ENCODE data around the gene GMPR2. TPM values are rescaled to one million over a fixed set of nuclear protein-coding genes. Genes with fewer than 3 reads are reported as not detected.

Gene GMPR2
- total and polyA plus RNA-seq, 2 of the 4 experiments (the other 2 are of a cell fraction): 63.7 to 92.5 TPM

DNA sequence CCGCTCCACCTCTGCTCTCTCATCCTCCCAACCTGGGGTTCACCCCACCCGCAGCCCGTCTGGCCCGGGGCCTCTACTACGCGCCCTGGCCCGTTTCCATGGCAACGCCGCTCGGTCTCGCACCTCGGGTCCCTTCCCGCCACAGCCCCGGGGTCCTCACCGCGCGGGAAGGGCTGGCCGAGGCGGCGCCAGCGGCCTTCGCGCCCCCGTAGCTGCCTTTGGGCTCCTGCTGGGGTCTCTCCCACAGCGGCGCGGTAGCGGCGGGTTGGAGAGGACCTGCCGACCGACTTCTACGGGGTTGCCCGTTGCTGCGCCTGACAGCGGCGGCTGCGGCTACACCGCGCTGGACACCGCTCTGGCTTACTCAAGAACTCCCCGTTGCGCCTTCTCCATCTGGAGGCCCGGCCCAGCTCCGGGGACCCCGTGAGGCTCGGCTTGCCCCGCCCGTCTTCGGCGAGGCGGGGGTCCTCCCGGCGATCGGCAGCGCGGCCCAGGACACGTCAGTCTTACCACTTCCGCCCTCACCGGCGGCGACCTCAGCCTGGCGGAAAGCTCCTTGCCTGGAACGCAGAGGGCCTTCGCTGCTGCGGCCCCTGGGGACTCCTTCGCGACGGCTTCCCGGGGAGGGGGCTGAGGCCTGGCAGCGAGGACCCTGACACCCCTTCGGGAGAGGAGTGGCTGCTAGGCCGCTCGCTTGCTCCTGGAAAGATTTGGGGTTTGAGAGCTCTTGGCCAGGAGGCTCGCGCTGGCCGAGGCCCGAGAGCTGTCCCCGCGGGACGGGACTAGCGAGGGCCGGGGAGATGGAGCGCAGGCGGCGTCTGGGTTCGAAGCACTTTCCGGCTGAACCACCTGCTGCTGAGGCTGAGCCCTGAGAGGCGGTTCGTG lies 37.3 kb upstream of the GMPR2 start, which contains the start of gene TM9SF1:
Gene TM9SF1, minus strand, starts transcription at position 256 of the 885 bp plus-strand sequence. CDS start 422 bp downstream, outside the sequence.
- H3K4me1 ChIP-seq (ENCODE audit: control insufficient read depth, insufficient read depth, low read length): peaks cover 8% of the 10 kb centered on the region
- 0 out of 2 replicates have a peak within 1 kb of the TSS, but pooled peaks have one; percentile 5 for H2BK20ac ChIP-seq (ENCODE audit: low read depth, low read length)
- intact Hi-C loops (cut with micrococcal nuclease): loop anchor here (1.0 to 2.0 kb wide), 2 partner anchors 47 to 101 kb away; partner anchors contain the start of gene TINF2
- H3K9me1 ChIP-seq (ENCODE audit: insufficient read depth, low read length): peaks cover 11% of the 10 kb centered on the region; the same call in 1 of the 2 replicates
- H4K20me1 ChIP-seq (ENCODE audit: insufficient read depth, low read length): no peaks in the 10 kb centered on the region
- H3K4me2 ChIP-seq (ENCODE audit: low read depth, low read length): peak within 1 kb of the TSS; percentile 99
- H3K4ac ChIP-seq (ENCODE audit: low read depth, low read length): peak within 1 kb of the TSS; percentile 97
- no peaks in the 10 kb centered on the region for H3K9me3 ChIP-seq (ENCODE audit: control insufficient read depth, insufficient read depth, low read length)
- peak within 1 kb of the TSS; percentile 76 for H2BK120ac ChIP-seq (ENCODE audit: low read depth, low read length)
- ChIA-PET POLR2A (ENCODE audit: unreplicated experiment) (interaction anchor here (1.0 to 1.1 kb wide), 2 partner anchors 9 to 47 kb away, joined by 3 read pairs; partner anchors contain the start of gene TINF2), CTCF (interaction anchor here (1.1 kb wide), 1 partner anchor 113 kb away, joined by 3 read pairs; the partner anchor contains the start of gene CIDEB)
- no peaks in the 10 kb centered on the region for H3K27me3 ChIP-seq (ENCODE audit: control insufficient read depth, insufficient read depth, low read length)
- peak within 1 kb of the TSS; percentile 79; the same call in 1 of the 3 replicates for H2BK15ac ChIP-seq (ENCODE audit: low read depth, low read length)
- peak within 1 kb of the TSS; percentile 89 for H4K5ac ChIP-seq (ENCODE audit: low read depth, low read length)
- H3K4me3 ChIP-seq (ENCODE audit: insufficient read depth, low read depth, low read length): peak within 1 kb of the TSS; percentile 89
- TF ChIP-seq RCOR1 (IDR thresholded peaks at IDR 0.05; ENCODE audit: insufficient replicate concordance, low read length) (peak; percentile 40), MXI1 (IDR thresholded peaks at IDR 0.05; ENCODE audit: borderline replicate concordance, low read depth, low read length) (peak; percentile 43; the same call in 1 of the 2 replicates), BHLHE40 (IDR thresholded peaks at IDR 0.05; ENCODE audit: low read depth, low read length) (no peak), RAD21 (IDR thresholded peaks at IDR 0.05; ENCODE audit: low read length) (no peak), NFE2L2 (IDR thresholded peaks at IDR 0.05; ENCODE audit: low read depth, low read length) (no peak), POLR2A (IDR thresholded peaks at IDR 0.05; ENCODE audit: low read depth, low read length) (peak; percentile 72), RFX5 (IDR thresholded peaks at IDR 0.05; ENCODE audit: low read depth, low read length) (no peak), CEBPB (IDR thresholded peaks at IDR 0.05; ENCODE audit: low read depth, low read length) (no peak), CHD1 (IDR thresholded peaks at IDR 0.05; ENCODE audit: low read depth, low read length) (no peak), SMC3 (IDR thresholded peaks at IDR 0.05; ENCODE audit: low read depth, low read length) (no peak), FOS (IDR thresholded peaks at IDR 0.05; ENCODE audit: low read depth, low read length) (no peak), MAZ (IDR thresholded peaks at IDR 0.05; ENCODE audit: borderline replicate concordance, low read depth, low read length) (no peak; the same call in none of the 2 replicates)
- TF ChIP-seq, protein P1, sequence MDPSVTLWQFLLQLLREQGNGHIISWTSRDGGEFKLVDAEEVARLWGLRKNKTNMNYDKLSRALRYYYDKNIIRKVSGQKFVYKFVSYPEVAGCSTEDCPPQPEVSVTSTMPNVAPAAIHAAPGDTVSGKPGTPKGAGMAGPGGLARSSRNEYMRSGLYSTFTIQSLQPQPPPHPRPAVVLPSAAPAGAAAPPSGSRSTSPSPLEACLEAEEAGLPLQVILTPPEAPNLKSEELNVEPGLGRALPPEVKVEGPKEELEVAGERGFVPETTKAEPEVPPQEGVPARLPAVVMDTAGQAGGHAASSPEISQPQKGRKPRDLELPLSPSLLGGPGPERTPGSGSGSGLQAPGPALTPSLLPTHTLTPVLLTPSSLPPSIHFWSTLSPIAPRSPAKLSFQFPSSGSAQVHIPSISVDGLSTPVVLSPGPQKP (IDR thresholded peaks at IDR 0.05; ENCODE audit: borderline replicate concordance, low read depth, low read length): no peak
- TF ChIP-seq, protein P2, sequence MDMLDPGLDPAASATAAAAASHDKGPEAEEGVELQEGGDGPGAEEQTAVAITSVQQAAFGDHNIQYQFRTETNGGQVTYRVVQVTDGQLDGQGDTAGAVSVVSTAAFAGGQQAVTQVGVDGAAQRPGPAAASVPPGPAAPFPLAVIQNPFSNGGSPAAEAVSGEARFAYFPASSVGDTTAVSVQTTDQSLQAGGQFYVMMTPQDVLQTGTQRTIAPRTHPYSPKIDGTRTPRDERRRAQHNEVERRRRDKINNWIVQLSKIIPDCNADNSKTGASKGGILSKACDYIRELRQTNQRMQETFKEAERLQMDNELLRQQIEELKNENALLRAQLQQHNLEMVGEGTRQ (IDR thresholded peaks at IDR 0.05; ENCODE audit: low read depth, low read length): no peak
- peak within 1 kb of the TSS; percentile 96 for H2BK5ac ChIP-seq (ENCODE audit: low read depth, low read length, poor library complexity, severe bottlenecking)
- H4K8ac ChIP-seq (ENCODE audit: low read depth in 2 of 2, low read length in 2 of 2): peak within 1 kb of the TSS; percentile 93 to 94
- dilution Hi-C loops (cut with HindIII; ENCODE audit: low sequenced_read_pairs, unreplicated experiment): no loop called here
- in situ Hi-C loops (cut with MboI; ENCODE audit: low sequenced_read_pairs): no loop called here
- H4K91ac ChIP-seq (ENCODE audit: insufficient read depth, low read depth, low read length): peak within 1 kb of the TSS; percentile 95
- H3K36me3 ChIP-seq (ENCODE audit: control insufficient read depth, insufficient read depth, low read length): peaks cover 18% of the 10 kb centered on the region
- BruUV-seq (replicated peaks): no TSS peak
- peak within 1 kb of the TSS; percentile 99 for H3K27ac ChIP-seq (ENCODE audit: insufficient read depth, low read length)
- peak within 1 kb of the TSS; percentile 89 for H2AK5ac ChIP-seq (ENCODE audit: low read depth, low read length)
- peak within 1 kb of the TSS; percentile 95 for H3K14ac ChIP-seq (replicated peaks; ENCODE audit: low read depth, low read length)
- H3K23ac ChIP-seq (ENCODE audit: low read depth, low read length): peak within 1 kb of the TSS; percentile 93
- 2% methylated on average over 42 of the region's 89 CpGs; no CpG with 5 or more reads in 1 of the 2 experiments for WGBS, 2 experiments (ENCODE audit: extremely low coverage in 2 of 2, insufficient read length in 1 of 2)
- peak within 1 kb of the TSS; percentile 81 for H3K18ac ChIP-seq (ENCODE audit: low read depth, low read length)
- peaks cover 38 to 68% of the 10 kb centered on the region in 2 experiments for H3K79me1 ChIP-seq (ENCODE audit: low read depth in 1 of 2, low read length in 2 of 2)
- ATAC-seq (ENCODE audit: low read depth): peak; percentile 93
- peak; percentile 87 for DNase-seq
- H2AK9ac ChIP-seq (replicated peaks; ENCODE audit: low read depth, low read length, poor library complexity): peak within 1 kb of the TSS; percentile 96
- H3K56ac ChIP-seq (ENCODE audit: extremely low read depth, insufficient read depth, low read length): peak within 1 kb of the TSS; percentile 85
- H2AFZ ChIP-seq (replicated peaks; ENCODE audit: low read length, poor library complexity): peak within 1 kb of the TSS; percentile 95
- peak within 1 kb of the TSS; percentile 93 for H3K9ac ChIP-seq (ENCODE audit: low read depth, low read length)

Data from IMR-90 (cell line).